ENCODE data around the gene ADORA2A.

ADORA2A gene

DNA sequence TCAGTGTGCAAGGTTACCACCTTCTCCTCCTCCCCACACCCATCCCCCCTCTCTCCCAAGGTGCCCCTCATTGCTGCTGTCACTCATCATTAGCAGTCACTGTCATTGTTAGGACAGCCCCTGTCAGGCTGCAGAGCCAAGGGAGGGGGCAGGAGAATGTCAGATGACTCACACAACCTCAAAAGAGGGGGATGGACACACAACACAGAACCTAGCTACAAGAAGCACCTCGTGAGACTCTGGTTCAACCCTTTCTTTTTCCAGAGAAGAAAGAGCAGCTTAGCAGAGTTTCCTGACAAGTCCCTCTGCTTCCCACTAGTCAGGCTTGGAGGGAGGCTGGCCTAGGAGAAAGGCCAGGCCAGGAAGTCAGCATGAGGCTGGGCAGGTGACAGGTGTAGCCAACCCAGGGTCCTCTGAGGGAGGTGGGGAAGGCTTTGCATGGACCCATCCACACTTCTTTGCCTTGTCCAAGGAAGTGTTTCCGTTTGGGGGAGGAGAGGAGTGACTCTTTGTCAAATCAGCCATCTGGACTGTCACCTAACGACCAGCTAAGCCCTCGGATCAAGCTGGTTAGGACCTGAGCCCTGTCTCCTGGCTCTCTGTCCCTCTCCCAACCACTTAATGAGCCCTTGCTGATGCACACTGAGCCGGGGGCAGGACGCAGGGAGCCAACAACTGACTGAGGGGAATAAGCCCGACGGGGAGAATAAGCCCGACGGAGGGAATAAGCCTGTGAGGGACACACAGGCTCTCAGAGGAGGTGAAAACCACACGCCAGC, 18.3 kb downstream of the ADORA2A start:
- H3K4me3 ChIP-seq (ENCODE audit: low read depth, low read length): no peak overlapping the region

DNA sequence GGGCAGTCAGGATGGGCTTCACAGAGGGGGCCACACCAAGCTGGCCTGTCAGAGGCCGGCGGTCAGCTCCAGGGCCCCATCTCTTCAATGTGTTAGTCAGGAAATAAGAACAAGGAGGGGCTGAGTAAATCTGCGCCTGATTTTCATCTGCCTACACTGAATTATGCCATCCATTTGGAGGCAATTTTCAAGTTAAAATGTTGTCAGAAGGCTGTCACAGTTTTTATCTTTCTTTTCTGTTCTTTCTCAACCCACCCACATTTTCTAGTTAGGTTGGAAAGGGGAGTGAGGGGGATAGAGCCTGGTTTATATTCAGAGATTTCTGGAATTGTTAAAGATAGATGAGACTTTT, 18.8 kb downstream of the ADORA2A start:
- no peak overlapping the region for H3K4me3 ChIP-seq (ENCODE audit: low read depth, low read length)

DNA sequence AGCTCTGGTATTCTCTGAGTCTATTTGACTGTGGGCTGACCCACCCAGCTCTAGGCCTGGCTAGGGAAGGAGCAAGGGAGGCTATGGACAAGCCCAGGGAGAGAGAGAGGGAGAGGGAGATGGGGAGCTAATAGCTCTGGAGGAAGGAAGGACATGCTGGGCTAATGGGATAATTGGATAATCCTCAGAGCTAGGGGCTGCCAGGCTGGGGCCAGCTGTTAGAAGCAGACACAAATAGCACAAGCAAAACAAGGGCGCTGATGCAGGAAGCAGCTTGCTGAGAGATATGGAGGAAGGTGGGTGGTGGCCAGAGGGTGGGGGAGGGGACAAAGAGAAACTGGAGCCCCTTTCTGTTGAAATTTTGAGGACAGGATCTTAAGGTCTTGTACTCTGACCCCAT, 23.2 kb downstream of the ADORA2A start:
- H3K4me3 ChIP-seq (ENCODE audit: low read depth, low read length): no peak overlapping the region

DNA sequence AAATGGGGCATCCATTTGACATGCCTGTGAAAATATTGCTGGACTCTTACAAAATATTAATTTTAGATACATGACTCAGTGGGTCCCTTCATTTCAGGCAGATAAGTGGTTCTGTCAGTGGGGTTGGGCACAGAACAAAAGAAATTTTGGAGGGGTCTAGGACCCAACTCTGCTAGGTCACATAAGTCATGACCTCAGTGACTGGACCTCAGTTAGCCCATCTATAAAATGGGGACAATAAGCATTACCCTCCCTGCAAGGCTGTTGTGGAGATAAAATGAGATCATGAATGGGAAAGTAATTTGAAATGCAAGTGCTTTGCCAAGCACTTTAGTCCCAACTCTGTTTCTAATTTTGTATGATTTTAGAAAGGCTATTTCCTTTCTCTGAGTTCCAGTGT, 23.8 kb downstream of the ADORA2A start:
- no peak overlapping the region for H3K4me3 ChIP-seq (ENCODE audit: low read depth, low read length)

DNA sequence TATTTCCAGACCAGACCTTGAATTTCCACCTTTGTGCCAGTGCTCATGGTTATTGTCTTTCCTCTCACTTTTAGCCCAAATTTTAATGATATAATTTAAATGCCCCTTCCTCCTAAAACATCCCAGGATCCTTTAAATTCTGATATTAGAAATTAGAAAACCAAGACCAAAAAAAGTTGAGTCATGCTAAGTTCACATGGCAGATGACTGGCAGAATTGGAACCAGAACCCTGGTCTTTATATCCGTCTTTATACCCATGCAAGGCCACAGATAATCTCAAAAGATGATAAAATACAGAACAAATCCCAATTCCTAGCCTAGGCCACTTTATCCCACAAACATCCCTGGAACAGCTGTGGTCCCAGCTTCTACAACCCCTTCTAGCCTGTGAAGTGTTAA, 26.5 kb downstream of the ADORA2A start:
- H3K4me3 ChIP-seq (ENCODE audit: low read depth, low read length): no peak overlapping the region

DNA sequence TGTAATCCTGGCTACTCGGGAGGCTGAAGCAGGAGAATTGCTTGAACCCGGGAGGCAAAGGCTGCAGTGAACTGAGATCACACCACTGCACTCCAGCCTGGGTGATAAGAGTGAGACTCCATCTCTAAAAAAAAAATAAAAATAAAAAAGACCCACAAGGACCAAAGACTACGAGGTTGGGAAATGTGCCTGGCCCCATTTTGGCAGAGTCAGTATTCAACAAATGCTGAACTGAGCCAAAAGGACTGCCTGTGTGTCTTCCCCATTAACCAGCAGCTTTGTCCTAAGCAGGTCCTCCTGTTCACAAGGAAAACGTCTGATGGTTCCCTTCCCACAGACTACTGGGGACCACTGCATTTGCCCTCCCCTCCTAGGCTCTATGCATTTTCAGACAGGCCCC, 27.6 kb downstream of the ADORA2A start:
- H3K4me3 ChIP-seq (ENCODE audit: low read depth, low read length): no peak overlapping the region

DNA sequence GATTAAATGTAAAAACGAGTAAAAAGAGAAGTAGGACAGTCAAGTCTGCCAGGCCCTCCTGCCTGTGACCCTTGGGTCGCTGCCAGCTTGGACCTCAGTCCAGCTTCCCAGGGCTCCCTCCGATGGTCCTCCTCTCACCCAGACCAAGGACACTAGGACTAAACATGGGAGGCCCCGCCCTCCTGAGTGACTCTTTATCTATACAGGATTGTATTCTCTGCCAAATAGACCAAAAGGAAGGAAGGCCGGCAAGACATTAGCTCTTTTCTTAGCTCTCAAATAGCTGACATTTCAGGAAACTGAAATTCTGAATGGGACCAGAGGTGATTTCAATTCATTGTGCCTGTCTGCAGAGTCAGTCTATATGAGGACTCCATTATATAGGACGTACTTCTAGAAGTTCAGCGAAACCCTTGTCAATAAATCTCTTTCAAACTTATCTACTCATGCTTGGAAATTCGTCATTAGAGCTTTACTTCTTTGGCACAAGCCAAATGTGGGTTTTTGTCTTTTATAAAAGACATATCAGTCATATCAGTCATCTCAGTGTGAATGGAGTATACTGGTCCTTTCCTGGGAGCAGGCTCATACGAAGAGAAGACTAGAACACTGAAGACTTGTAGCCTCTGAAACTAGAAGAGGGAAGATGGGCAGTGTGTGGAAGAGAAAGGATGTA, 28.5 kb downstream of the ADORA2A start:
- H3K4me3 ChIP-seq (ENCODE audit: low read depth, low read length): no peak overlapping the region

DNA sequence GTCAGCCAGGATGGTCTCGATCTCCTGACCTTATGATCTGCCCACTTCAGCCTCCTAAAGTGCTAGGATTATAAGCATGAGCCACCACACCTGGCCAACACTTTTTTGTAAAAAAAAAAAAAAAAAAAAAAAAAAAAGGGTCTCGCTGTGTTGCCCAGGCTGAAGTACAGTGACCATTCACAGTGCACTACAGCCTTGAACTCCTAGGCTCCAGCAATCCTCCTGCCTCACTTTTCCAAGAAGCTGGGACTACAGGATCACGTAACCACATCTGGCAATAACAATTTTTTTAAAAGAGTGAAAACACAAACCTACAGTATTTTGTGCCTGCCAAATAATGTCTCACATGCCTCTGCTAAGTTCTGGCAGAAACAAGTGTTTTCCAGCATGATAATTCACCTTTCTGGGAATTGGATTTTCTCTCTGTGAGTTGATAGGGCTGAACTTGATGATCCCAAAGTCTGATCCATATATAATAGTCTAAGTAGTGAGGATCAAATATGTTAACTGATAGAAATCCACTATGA, 30.6 kb downstream of the ADORA2A start:
- no peak overlapping the region for H3K4me3 ChIP-seq (ENCODE audit: low read depth, low read length)

DNA sequence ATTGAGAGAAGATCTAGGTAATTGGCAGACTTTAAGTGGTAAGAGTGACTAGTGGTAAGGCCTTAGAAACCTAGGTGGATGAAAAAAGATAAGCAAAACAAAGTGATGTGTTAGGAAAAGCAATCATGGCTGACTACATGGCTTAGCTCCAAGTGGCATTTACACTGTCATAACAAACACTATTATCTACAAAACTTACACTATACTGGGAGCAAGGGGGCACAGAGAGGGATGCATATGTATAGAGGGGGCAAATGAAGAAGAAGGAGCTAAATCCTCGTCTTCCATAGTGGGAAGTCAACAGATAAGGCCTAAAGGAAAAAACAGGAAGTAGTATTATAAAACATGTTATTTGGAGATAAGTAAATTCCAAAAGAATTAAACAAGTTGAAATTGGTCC, 32.5 kb downstream of the ADORA2A start:
- H3K4me3 ChIP-seq (ENCODE audit: low read depth, low read length): no peak overlapping the region

DNA sequence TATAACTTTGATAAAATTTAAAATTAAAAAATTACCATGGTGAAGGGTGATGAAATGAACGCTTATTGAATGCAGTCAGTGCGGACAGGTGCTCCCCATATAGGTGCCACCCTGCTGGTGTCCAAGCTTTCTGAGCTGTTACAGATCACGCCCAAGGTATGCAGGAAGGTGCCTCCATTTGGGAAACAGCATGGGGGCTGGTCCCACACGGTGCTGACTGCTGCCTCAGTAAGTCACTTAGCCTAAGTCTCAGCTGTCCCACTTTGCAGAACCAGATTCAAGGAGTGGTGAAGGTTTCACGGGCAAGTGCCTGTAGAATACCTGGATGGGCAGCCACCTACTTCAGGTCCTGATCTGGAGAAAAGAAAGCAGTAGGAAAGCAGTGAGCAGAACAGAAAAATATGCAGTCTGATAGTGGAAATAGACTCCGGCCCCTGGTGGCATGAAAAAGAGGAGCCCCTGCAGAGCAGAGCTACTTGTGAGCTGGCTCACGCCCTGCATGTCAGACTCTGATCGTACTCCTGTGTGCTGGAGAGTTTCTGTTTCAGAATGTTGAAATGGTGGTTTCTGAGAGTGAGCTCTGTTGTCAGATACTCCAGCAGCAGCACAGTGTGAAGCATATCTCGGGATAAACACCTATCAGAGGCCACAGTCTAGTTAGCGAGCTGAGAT, 33.2 kb downstream of the ADORA2A start:
- no peak overlapping the region for H3K4me3 ChIP-seq (ENCODE audit: low read depth, low read length)

DNA sequence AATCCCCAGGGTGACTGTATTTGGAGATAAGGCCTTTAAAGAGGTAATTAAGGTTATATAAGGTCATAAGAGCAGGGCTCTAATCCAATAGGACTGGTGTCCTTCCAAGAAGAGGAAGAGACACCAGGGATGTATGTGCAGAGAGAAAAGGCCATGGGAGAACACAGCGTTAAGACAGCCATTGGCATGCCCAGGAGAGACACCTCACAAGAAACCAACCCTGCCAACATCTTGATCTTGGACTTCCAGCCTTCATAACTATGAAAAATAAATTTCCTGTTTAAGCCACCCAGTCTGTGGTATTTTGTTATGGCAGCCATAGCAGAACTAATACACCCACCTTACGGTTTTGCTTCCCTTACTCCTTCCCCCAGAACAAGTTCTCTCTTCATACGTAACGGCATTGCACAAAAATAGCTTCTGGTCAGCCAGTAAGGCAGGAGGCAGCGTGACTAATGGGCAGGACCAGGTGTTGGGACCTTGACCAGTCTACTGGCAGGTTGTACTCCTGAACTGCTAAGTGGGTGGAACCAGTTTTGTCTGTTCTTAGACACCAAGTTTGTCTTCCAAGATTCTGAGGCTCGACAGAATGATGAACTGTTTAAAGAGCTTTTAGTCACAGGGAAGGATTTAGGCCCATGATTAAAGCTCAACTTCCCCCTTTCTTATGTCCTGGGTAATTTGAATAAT, 35.8 kb downstream of the ADORA2A start:
- H3K4me3 ChIP-seq (ENCODE audit: low read depth, low read length): no peak overlapping the region

DNA sequence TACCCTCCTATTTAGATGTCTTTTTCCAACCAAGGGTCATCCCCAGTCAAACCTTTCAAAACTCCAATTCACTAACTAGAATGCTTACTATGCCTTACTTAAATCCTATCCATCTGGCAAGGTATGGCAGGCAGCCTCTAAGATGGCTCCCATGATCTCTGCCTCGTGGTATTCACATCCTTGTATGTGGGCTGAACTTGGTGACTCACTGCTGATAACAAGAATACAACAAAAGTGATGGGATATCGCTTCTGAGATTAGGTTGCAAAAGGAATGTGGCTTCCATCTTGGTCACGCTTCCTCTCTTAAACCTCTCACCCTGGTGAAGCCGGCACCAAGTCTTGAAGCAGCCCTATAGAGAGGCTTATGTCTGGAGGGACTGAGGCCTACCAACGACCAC, 38.2 kb downstream of the ADORA2A start:
- no peak overlapping the region for H3K4me3 ChIP-seq (ENCODE audit: low read depth, low read length)

DNA sequence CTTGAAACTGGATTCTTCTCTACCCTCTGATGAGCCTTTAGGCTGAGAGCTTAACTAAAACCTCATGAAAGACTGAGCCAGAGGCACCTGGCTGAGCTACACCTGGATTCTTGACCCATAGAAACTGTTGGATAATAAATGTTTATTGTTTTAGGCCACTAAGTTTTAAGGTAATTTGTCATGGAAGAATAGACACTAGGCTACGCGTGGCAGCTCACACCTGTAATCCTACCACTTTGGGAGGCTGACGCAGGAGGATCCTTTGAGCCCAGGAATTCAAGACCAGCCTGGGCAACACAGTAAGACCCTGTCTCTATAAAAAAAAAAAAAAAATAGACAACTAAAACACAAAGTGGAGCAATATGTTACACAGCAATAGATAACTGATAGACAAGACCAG, 38.6 kb downstream of the ADORA2A start:
- no peak overlapping the region for H3K4me3 ChIP-seq (ENCODE audit: low read depth, low read length)

DNA sequence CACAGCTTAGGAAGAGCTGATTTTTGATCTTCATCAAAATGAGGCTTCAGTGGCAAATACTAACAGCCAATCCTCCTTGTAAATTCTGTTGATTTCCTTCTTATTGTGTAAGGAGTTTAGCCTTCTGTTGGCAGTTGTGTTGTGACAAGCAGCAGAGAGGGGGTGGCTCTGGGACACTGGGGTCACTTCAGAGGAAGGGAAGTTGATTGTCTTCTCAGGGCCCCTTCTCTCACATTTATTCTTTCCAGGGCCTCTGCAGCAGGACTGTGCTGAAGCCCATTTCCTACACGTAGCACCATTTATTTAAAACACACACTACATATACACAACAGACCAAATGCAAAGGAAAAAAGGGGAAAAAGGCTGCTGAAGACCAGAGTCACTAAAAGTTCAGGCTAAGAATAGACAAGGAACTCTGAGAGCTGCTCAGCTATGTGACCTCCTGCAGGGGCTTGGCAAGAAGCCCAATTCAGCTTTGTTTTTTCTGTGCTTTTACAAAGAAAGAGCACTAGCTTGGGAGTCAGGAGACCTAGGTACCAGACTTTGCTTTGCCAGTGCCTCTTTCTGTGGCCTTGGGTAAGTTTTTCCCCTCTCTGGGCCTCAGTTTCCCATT, 39.4 kb downstream of the ADORA2A start:
- no peak overlapping the region for H3K4me3 ChIP-seq (ENCODE audit: low read depth, low read length)

DNA sequence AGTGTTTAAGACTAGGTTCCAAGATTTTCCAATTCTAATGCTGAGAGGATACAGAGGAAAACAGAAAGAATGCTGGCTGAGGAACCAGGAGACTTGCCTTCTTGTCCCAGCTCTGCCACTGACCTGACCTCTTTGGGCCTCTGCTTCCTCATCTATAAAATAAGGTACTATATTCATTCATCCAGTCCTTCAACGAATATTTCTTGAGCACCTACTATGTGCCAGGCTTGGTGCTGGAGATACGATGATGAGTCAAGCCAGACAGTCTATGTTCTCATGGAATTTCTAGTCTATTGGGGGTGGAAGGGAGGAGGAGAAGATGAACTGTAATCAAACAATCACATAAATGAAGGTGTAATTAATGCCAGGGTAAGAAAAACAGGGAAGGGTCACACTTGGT, 39.9 kb downstream of the ADORA2A start:
- no peak overlapping the region for H3K4me3 ChIP-seq (ENCODE audit: low read depth, low read length)

DNA sequence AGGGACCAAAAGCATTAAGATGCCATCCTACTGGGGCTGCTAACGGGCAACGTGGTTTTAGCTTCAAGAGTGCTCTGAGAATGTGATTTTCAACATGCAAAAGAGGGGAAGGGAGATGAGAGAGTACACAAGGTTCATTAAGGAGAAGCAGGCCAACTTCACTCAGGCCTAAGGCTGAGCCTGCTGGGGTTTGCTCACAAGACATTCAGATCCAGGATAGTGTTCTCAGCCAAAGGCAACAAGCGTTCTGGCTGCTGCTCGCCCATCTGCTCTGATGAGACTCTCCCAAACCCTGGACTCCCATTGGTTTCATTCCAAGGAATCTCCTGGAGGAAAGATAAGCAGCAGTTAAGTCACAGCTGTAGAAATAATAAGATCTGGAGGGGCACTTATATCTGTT, 44.2 kb downstream of the ADORA2A start:
- no peak overlapping the region for H3K4me3 ChIP-seq (ENCODE audit: low read depth, low read length)

DNA sequence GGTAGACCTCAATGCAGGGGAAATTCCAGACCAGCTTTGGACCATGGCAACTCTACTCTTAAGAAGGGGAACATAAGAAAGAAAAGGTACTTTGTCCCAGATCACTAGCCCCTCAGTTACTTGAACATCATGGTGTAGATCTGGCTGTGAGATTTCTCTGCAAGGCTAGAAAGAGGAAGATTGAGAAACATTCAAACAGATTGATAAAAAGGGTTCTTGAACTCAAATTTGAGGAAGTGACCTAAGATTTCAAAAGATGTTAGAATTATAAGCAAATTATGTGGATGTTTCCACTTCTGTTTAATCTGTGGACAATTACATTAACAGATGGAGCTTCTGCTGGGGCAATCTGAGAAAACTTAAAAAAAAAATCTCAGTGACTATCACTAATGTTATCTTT, 45.9 kb downstream of the ADORA2A start:
- no peak overlapping the region for H3K4me3 ChIP-seq (ENCODE audit: low read depth, low read length)

DNA sequence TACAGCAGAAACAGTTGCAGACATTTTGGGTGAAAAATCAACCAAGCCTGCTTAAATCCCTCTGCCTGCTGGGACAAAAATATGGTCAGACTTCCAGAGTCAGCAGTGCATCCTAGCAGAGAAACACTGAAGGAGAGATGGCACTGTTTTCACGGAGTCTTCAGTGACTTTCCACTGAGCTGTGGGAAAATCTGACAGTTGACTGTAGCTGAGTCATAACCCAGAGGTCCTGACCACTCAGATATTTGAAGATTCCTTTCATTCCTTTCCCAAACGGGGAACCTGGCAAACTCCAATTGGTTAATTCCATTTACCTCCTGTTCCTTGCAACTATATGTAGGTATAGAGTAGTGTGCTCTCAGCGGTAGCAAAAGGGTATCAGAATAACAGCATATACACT, 46.8 kb downstream of the ADORA2A start:
- no peak overlapping the region for H3K4me3 ChIP-seq (ENCODE audit: low read depth, low read length)

DNA sequence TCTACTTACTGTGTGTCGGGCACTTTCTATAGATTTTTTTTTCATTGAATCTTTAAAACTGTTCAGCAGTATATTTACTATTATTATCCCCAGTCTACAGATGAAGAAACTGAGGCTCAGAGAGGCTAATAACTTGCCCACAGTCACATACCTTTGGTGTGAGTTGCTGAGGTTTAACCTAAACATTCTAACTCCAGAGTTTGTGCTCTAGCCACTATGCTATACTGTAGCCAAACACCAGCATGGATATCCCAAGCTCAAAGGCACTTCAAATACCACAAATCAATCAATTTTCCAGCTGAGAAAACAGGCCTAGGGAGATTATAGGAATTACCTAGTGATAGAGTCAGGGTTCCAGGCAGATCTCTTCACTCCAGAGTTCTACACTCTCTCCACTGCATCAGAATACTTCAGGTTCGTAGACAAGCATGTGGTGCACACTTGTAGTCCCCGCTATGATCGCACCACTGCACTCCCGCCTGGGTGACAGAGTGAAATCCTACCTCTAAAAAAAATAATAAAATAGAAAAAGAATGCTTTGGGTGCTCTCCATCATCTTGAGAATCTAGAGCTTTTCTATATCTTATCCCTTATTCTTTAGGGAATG, 47.4 kb downstream of the ADORA2A start:
- H3K4me3 ChIP-seq (ENCODE audit: low read depth, low read length): no peak overlapping the region

DNA sequence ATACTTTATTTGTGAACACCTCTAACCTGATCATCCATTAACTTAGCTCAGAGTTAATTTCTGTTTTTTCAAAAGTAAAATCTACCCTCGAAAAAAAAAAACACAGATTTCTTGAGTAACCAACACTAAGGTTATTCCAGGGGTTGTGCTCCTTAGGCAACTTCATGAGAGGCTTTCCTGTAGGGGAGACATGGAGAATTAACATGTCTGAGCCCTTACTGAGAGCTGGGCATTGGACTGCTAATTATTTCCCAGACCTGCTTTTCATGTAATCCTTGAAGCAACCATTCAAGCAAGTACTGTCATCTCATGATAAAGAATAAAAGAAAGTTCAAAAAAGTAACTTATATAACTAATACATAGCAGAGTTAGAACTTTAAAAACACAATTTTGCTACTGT, 54.2 kb downstream of the ADORA2A start:
- no peak overlapping the region for H3K4me3 ChIP-seq (ENCODE audit: low read depth, low read length)

DNA sequence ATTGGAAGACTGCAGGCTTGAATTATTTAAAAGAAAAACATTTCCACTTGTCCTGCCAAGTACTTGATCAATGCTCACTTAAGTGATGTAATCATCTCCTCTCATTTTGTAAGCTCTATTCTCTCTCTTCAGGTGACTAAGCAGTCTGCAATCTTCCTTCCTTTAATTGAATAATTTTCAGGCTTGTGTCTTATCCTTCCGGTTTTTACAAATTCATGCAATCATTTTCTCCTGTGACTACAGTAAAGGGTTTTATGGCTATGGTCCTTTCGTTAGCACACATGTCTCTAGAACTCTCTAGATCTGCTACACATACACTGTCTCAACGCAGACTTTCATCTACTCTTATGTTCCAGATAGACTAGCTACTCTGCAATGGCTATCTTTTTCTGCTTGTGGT, 55.2 kb downstream of the ADORA2A start:
- H3K4me3 ChIP-seq (ENCODE audit: low read depth, low read length): no peak overlapping the region
